ENCODE data around the gene PRPF19.

The PRPF19 gene

GRCh38 chr11:60871378-60872061 is 34.9 kb downstream of the PRPF19 start:
- no peak for DNase-seq

- no peak for DNase-seq
Observed at GRCh38 chr11:60870733-60871377, 35.5 kb downstream of the PRPF19 start.

GRCh38 chr11:60870276-60870675 is 36.1 kb downstream of the PRPF19 start:
- DNase-seq, result peak in 1 of 2 donors; percentile 36

GRCh38 chr11:60869451-60869825 is 36.9 kb downstream of the PRPF19 start:
- DNase-seq, result no peak

GRCh38 chr11:60868682-60869450 is 37.5 kb downstream of the PRPF19 start:
- DNase-seq, result no peak

GRCh38 chr11:60867871-60868681 is 38.3 kb downstream of the PRPF19 start:
- DNase-seq, result no peak

- DNase-seq, result no peak
Observed at GRCh38 chr11:60866911-60867870, 39.2 kb downstream of the PRPF19 start, which contains the start of gene ZP1. Gene ZP1, plus strand, starts transcription at chr11:60867542. Its CDS starts 20 bp downstream, at chr11:60867562.

GRCh38 chr11:60864856-60865513 is 41.4 kb downstream of the PRPF19 start:
- DNase-seq, result no peak

GRCh38 chr11:60863550-60864521 is 42.5 kb downstream of the PRPF19 start:
- DNase-seq, result no peak

GRCh38 chr11:60862171-60862570 is 44.2 kb downstream of the PRPF19 start:
- DNase-seq, result no peak

- DNase-seq, result no peak
Observed at GRCh38 chr11:60860943-60861342, 45.4 kb downstream of the PRPF19 start.

GRCh38 chr11:60859616-60860250 is 46.7 kb downstream of the PRPF19 start:
- no peak for DNase-seq

- DNase-seq, result no peak
Observed at GRCh38 chr11:60858731-60859464, 47.5 kb downstream of the PRPF19 start.

- DNase-seq, result no peak
Observed at GRCh38 chr11:60858236-60858635, 48.1 kb downstream of the PRPF19 start.

GRCh38 chr11:60857378-60858232 is 48.8 kb downstream of the PRPF19 start:
- DNase-seq, result no peak

- no peak for DNase-seq
Observed at GRCh38 chr11:60855726-60856633, 50.4 kb downstream of the PRPF19 start, which contains the start of gene PTGDR2. Gene PTGDR2, minus strand, starts transcription at chr11:60855950. Its CDS starts 2,228 bp downstream, at chr11:60853722.

Measured in CD4-positive, alpha-beta T cell treated with Interleukin-4 for 1 hour (primary cell).